ENCODE measurements around the gene AADAT.

The AADAT gene

DNA sequence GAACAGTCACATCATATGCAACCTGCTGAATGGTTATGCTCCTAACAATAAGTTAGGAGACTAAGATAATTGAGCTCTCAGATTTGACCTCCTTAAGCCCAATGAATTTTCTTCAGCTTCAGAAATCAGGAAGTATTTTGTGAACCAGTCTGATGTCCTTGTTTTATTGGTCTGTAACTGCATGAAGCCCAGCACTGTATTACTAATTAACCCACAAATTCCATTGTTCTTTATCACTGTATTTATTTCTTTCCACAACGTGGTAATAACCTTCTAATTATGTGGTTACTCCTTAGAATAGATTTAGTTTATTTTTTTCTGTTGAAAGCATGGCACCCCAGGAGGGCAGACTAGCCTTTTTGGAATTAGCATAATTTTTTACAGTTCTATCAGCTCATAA lies 59.6 kb downstream of the AADAT start:
- DNase-seq (ENCODE audit: low read depth), result peak; percentile 61

DNA sequence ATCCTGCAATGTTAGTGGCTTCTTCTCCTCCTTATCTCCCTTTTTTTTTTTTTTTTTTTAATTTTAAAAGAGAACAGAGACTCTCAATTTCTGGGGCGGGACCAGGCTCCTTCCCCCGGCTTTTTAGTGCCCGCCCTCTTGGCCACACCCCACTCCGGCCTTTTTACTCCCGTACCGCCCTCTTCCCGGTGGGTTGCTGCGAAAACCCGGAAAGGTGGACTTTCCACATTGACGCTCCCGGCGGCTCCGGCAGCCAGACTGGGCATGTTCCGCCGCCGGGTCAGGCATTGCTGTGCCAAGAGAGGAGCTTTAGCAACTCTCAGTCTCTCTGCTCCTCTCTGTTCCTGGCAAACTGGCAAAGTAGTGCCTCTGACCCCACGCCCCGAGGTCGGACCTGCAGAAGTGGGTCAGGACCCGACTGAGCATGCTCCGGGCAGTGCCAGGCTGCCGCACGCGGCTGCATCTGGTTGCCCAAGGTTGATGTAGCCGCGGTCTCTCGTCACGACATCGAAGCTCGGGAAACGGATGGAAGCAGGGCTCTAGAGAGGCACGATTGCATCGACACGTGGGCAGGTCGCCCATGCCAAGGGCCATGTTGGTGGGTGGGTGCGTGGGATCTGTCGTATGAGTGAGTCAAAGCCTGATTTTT lies 62.5 kb downstream of the AADAT start:
- peak; percentile 96 for DNase-seq (ENCODE audit: low read depth)

DNA sequence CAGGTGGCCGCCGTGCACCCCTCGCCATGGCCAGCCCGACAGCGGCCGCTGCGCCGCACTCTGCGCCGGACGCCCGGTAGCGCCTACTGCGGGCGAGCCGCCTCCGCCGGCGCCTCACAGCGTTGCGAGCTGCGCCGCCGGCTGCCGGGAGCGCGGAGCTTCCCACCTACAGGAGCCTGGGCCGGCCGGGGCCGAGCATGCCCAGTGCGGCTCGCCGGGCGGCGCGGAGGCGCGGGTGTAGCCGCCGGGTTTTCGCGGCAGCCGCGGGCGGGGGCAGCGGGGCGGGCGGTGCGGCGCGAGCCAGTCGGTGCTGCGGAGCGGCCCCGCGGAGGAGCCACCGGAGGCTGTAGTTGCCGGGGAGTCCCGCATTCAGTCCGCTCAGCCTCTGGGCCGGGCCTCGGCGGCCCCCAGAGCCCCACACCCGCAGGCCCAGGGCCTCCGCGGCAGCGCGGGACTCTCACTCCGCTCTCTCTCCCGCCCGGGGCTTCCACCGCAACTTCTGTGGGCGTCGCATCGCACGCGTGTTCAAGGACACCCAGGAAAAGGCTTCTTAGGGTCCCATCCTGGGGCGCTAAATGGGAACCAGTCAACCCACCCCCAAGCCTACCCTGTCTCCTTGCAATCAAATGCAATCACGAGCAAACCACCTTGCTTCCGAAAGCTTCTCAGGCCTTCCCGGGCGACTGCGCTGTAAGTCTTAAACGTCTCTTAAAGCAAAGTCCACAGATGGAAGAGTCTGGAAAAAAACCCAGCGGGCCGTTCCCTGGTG lies 63.3 kb downstream of the AADAT start, which contains the start of gene MFAP3L:
Gene MFAP3L, minus strand, starts transcription at position 143 of the 769 bp plus-strand sequence. CDS start 20,518 bp downstream, outside the sequence.
- DNase-seq (ENCODE audit: low read depth), result peak; percentile 90

- DNase-seq (ENCODE audit: low read depth), result no peak
These were observed 64.1 kb downstream of the AADAT start for GRCh38 chr4:170025523-170026252.

DNA sequence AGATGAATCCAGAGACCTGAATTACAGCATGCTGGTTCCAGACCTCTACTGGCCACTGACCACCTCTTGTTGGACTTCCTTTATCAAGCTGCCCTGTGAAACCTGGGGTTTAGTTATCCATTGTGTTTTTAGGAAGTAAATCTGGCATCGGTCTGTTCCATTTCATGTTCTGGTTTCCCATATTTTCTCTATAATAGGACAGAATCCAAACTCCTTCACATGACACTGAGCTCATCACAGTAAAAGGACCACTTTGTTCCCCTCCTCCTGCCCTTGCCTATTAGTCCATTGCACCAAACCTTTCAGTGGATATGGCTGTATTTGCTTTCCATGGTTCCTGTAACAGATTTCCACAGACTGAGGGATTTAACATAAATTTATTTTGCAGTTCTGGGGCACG lies 67.5 kb downstream of the AADAT start:
- DNase-seq (ENCODE audit: low read depth), result no peak

GRCh38 chr4:170017252-170017651 lies 72.5 kb downstream of the AADAT start:
- no peak for DNase-seq (ENCODE audit: low read depth)

DNA sequence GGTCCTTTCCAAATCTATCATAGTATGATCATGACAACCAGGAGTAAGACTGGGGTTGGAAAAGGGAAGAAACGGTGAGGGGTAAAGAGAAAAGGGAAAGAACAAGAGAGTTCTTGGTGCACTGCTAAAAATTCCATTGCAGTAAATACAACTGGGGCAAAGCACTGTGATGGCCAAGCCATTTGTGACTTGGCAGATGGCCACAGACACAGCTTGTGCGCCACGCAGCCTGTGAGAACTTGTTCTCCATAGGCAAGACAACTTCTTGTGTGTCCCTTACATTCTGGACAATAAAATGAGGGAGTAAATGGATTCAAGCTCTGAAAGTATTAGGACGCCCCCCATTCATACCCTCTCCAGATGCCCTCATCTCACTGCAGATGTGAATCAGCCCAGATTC lies 74.5 kb downstream of the AADAT start:
- no peak for DNase-seq (ENCODE audit: low read depth)

- peak; percentile 80 for DNase-seq (ENCODE audit: low read depth)
These were observed 75.3 kb downstream of the AADAT start for GRCh38 chr4:170014359-170015011.

DNA sequence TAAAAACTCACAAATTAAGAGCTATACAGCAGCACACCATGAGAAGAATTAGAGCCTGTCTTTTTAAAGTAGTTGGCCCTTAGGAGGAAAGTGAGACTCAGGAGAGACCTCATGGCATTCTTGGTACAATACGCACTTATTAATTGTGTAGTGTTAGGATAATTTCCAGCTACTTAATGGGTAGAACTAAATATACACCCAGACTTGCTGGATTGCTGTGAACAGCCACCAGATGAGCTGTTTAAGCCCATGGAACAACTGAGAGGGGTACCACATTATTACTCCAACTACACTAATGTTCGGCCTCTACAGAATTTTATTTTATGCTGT lies 77.2 kb downstream of the AADAT start:
- DNase-seq (ENCODE audit: low read depth), result no peak

DNA sequence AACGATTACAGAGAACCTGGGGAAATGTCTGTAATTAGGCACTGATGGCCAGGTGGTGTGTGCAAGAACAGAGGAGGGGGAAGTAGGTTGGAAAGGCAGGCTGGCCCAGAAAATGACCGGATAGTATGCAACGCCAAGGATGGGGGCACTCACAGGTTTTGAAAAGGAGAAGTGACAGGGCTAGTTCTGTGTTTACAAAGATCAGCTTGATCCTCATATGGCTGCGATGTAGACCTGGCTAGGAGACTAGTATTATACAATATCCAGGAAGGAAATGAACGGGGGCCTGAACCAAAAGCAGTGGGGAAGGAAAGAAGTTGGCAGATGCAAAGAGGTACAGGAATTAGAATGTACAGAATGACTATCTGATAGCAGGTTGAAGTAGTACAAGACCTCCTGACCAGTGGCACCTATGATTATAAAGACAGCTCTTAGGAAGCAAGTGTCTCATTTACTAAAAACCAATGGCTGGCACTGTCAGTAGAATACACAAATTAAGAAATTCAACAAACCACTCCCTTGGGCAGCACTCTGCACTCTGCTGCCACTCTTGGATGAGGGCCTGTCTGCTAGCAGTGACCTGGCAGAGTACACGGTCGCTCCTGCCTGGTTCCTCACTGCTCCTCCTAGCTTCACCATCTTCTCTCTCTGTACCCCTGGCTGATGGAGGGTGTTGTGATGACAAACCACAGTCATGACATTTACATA lies 77.7 kb downstream of the AADAT start:
- no peak for DNase-seq (ENCODE audit: low read depth)
